ENCODE results near the gene PHGDH. TPM values are rescaled to one million over a fixed set of nuclear protein-coding genes. Genes with fewer than 3 reads are reported as not detected.
"Not testable (repeated sequence)": the region's sequence is repeated elsewhere in the genome, so short reads cannot be mapped to it uniquely, and the experiment has no call there.

The PHGDH gene
- polyA plus RNA-seq, 1 donor (not counting 4 experiments of a cell fraction or from before 2014, with no cell fraction given), result 40.3 TPM

GRCh38 chr1:119688810-119689209 lies 22.9 kb upstream of the PHGDH start:
- Histone ChIP-seq H3K4me3 (ENCODE audit: control insufficient read depth in 2 of 3, extremely low read depth in 1 of 3, insufficient read depth in 2 of 3, low read depth in 1 of 3, low read length in 3 of 3) (no peak overlapping the region), H3K36me3 (ENCODE audit: control insufficient read depth in 2 of 2, extremely low read depth in 1 of 2, insufficient read depth in 2 of 2, low read length in 2 of 2) (no peaks in the 10 kb centered on the region), H3K4me2 (ENCODE audit: control insufficient read depth, extremely low read depth, insufficient read depth, low read depth, low read length) (no peak overlapping the region), H3K9me3 (ENCODE audit: control insufficient read depth, low read depth, low read length) (no peaks in the 10 kb centered on the region), H3K9ac (ENCODE audit: control insufficient read depth, extremely low read depth, insufficient read depth, low read length) (no peak overlapping the region), H3K27ac (ENCODE audit: control insufficient read depth, insufficient read depth, low read length) (no peak overlapping the region), H3K4me1 (ENCODE audit: control insufficient read depth, extremely low read depth, insufficient read depth, low read length) (peaks cover 31% of the 10 kb centered on the region), H2AFZ (ENCODE audit: control insufficient read depth, low read length) (no peak overlapping the region), H3K9me1 (ENCODE audit: control insufficient read depth, extremely low read depth, insufficient read depth, low read length) (peaks cover 4% of the 10 kb centered on the region), H4K20me1 (ENCODE audit: control insufficient read depth, extremely low read depth, insufficient read depth, low read length) (no peaks in the 10 kb centered on the region), H3K79me2 (ENCODE audit: control insufficient read depth, insufficient read depth, low read length) (no peaks in the 10 kb centered on the region), H3K27me3 (ENCODE audit: control insufficient read depth, extremely low read depth, insufficient read depth, low read length) (no peaks in the 10 kb centered on the region)
- dilution Hi-C loops (cut with MboI; ENCODE audit: extremely low pct_ligation_motif_present, low sequenced_read_pairs), result no loop called here
- FAIRE-seq (no peak), DNase-seq (ENCODE audit: low read depth, low spot score) (no peak)
- TF ChIP-seq EZH2 (IDR thresholded peaks at IDR 0.05; ENCODE audit: low read length), result no peak
- TF ChIP-seq CTCF (optimal IDR thresholded peaks at IDR 0.05 in 1 of 3, IDR thresholded peaks at IDR 0.05 in 1 of 3, conservative IDR thresholded peaks at IDR 0.05 in 1 of 3; ENCODE audit: extremely low read depth in 1 of 3, insufficient read depth in 2 of 3, low read length in 3 of 3), result no peak

GRCh38 chr1:119689511-119689910 lies 22.2 kb upstream of the PHGDH start:
- H4K20me1 ChIP-seq (ENCODE audit: control insufficient read depth, extremely low read depth, insufficient read depth, low read length), result no peaks in the 10 kb centered on the region
- H3K27me3 ChIP-seq (ENCODE audit: control insufficient read depth, extremely low read depth, insufficient read depth, low read length), result no peaks in the 10 kb centered on the region
- no peaks in the 10 kb centered on the region for H3K9me3 ChIP-seq (ENCODE audit: control insufficient read depth, low read depth, low read length)
- H3K36me3 ChIP-seq (ENCODE audit: control insufficient read depth in 2 of 2, extremely low read depth in 1 of 2, insufficient read depth in 2 of 2, low read length in 2 of 2), result no peaks in the 10 kb centered on the region
- peaks cover 4% of the 10 kb centered on the region for H3K9me1 ChIP-seq (ENCODE audit: control insufficient read depth, extremely low read depth, insufficient read depth, low read length)
- no peak overlapping the region for H2AFZ ChIP-seq (ENCODE audit: control insufficient read depth, low read length)
- H3K4me3 ChIP-seq (ENCODE audit: control insufficient read depth in 2 of 3, extremely low read depth in 1 of 3, insufficient read depth in 2 of 3, low read depth in 1 of 3, low read length in 3 of 3), result no peak overlapping the region
- DNase-seq (ENCODE audit: low read depth, low spot score) (no peak), FAIRE-seq (no peak)
- no peak overlapping the region for H3K9ac ChIP-seq (ENCODE audit: control insufficient read depth, extremely low read depth, insufficient read depth, low read length)
- no peak overlapping the region for H3K4me2 ChIP-seq (ENCODE audit: control insufficient read depth, extremely low read depth, insufficient read depth, low read depth, low read length)
- no peaks in the 10 kb centered on the region for H3K79me2 ChIP-seq (ENCODE audit: control insufficient read depth, insufficient read depth, low read length)
- H3K4me1 ChIP-seq (ENCODE audit: control insufficient read depth, extremely low read depth, insufficient read depth, low read length), result peaks cover 24% of the 10 kb centered on the region
- dilution Hi-C loops (cut with MboI; ENCODE audit: extremely low pct_ligation_motif_present, low sequenced_read_pairs), result no loop called here
- no peak overlapping the region for H3K27ac ChIP-seq (ENCODE audit: control insufficient read depth, insufficient read depth, low read length)
- no peak for TF ChIP-seq CTCF (optimal IDR thresholded peaks at IDR 0.05 in 1 of 3, IDR thresholded peaks at IDR 0.05 in 1 of 3, conservative IDR thresholded peaks at IDR 0.05 in 1 of 3; ENCODE audit: extremely low read depth in 1 of 3, insufficient read depth in 2 of 3, low read length in 3 of 3)
- no peak for TF ChIP-seq EZH2 (IDR thresholded peaks at IDR 0.05; ENCODE audit: low read length)

- H3K4me1 ChIP-seq (ENCODE audit: control insufficient read depth, extremely low read depth, insufficient read depth, low read length); H3K79me2 ChIP-seq (ENCODE audit: control insufficient read depth, insufficient read depth, low read length); H3K9me3 ChIP-seq (ENCODE audit: control insufficient read depth, low read depth, low read length); H3K9me1 ChIP-seq (ENCODE audit: control insufficient read depth, extremely low read depth, insufficient read depth, low read length); dilution Hi-C loops (cut with MboI; ENCODE audit: extremely low pct_ligation_motif_present, low sequenced_read_pairs); DNase-seq (ENCODE audit: low read depth, low spot score); H3K4me3 ChIP-seq (ENCODE audit: control insufficient read depth in 2 of 3, extremely low read depth in 1 of 3, insufficient read depth in 2 of 3, low read depth in 1 of 3, low read length in 3 of 3); H3K27me3 ChIP-seq (ENCODE audit: control insufficient read depth, extremely low read depth, insufficient read depth, low read length); H3K4me2 ChIP-seq (ENCODE audit: control insufficient read depth, extremely low read depth, insufficient read depth, low read depth, low read length); H2AFZ ChIP-seq (ENCODE audit: control insufficient read depth, low read length); FAIRE-seq; H3K9ac ChIP-seq (ENCODE audit: control insufficient read depth, extremely low read depth, insufficient read depth, low read length); H3K27ac ChIP-seq (ENCODE audit: control insufficient read depth, insufficient read depth, low read length); H4K20me1 ChIP-seq (ENCODE audit: control insufficient read depth, extremely low read depth, insufficient read depth, low read length); H3K36me3 ChIP-seq (ENCODE audit: control insufficient read depth in 2 of 2, extremely low read depth in 1 of 2, insufficient read depth in 2 of 2, low read length in 2 of 2): not testable (repeated sequence)
These were observed 14.9 kb upstream of the PHGDH start for GRCh38 chr1:119696863-119697262.

Data from keratinocyte (primary cell).